ENCODE data around the gene ADAMTS7.
"Not testable (repeated sequence)": the region's sequence is repeated elsewhere in the genome, so short reads cannot be mapped to it uniquely, and the experiment has no call there.

Gene ADAMTS7, protein sequence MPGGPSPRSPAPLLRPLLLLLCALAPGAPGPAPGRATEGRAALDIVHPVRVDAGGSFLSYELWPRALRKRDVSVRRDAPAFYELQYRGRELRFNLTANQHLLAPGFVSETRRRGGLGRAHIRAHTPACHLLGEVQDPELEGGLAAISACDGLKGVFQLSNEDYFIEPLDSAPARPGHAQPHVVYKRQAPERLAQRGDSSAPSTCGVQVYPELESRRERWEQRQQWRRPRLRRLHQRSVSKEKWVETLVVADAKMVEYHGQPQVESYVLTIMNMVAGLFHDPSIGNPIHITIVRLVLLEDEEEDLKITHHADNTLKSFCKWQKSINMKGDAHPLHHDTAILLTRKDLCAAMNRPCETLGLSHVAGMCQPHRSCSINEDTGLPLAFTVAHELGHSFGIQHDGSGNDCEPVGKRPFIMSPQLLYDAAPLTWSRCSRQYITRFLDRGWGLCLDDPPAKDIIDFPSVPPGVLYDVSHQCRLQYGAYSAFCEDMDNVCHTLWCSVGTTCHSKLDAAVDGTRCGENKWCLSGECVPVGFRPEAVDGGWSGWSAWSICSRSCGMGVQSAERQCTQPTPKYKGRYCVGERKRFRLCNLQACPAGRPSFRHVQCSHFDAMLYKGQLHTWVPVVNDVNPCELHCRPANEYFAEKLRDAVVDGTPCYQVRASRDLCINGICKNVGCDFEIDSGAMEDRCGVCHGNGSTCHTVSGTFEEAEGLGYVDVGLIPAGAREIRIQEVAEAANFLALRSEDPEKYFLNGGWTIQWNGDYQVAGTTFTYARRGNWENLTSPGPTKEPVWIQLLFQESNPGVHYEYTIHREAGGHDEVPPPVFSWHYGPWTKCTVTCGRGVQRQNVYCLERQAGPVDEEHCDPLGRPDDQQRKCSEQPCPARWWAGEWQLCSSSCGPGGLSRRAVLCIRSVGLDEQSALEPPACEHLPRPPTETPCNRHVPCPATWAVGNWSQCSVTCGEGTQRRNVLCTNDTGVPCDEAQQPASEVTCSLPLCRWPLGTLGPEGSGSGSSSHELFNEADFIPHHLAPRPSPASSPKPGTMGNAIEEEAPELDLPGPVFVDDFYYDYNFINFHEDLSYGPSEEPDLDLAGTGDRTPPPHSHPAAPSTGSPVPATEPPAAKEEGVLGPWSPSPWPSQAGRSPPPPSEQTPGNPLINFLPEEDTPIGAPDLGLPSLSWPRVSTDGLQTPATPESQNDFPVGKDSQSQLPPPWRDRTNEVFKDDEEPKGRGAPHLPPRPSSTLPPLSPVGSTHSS (N-terminal part only)

DNA sequence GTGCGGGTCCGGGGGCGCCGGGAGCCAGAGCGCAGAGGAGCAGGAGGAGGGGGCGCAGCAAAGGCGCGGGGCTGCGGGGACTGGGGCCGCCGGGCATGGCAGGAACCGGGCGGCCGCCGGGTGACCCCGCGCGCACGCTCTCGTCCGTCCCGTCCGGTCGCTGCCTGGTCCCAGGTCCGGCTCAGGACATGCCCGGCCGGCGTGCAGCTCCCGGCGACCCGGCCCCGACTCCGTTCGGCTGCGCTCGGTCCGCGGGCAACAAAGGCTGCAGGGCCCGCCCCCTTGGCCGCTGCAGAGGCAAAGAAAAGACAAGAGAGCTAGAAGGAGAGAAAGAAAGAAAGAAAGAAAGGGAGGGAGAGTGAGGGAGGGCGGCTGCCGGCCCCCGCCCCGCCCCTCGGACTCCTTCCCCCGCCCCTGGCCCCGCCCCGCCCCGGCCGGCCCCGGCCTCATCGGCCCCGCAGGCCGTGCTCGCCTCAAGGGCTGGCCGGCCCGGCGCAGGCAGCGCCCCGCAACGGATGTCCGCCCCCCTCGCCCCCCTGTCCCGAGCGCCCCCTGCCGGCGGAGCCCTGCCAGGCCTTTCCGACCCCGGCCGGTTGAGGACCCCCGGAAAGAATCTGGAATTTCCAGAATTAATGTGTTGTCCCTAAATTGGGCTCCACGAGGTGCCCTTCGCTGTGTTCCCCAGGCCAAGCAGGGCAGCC, at the start of gene ADAMTS7:
ADAMTS7 (minus strand) TSS at position 341 of the 701 bp plus-strand sequence; CDS start at position 97, 244 bp downstream.
- in situ Hi-C loops (cut with MboI; ENCODE audit: low sequenced_read_pairs) = no loop called here

DNA sequence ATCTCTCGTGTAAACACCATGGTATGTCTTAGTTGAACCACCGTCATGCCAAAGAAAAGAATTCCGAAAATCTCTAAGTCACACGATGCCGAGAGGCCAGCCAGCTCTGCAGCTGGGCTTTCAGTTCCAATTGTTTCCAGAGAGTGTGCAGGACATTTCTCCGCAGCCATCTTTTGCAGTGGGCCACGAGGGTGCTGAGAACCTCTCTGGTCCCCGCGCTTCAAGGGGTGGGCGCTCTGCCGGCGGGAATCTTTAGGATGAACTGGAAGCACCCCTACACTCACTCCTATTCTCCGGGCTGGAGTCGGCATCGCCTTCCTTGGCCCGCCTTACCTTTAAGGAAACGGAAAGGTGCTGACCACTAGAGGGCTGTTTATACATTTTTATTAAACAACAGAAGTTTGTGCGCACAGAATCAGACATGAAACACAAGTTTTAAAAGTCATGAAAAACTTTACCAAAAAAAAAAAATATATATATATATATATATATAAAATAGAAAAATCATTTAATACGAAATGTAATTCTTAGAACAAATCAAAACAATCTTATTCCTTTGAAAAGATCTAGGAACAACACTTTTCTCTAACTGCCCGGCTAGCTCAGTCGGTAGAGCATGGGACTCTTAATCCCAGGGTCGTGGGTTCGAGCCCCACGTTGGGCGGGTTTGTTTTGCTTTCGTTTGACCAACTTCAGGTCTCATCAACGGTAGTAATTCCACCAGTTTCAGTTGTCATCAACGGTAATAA, 48.9 kb upstream of the ADAMTS7 start:
- in situ Hi-C loops (cut with MboI; ENCODE audit: low sequenced_read_pairs) = no loop called here

DNA sequence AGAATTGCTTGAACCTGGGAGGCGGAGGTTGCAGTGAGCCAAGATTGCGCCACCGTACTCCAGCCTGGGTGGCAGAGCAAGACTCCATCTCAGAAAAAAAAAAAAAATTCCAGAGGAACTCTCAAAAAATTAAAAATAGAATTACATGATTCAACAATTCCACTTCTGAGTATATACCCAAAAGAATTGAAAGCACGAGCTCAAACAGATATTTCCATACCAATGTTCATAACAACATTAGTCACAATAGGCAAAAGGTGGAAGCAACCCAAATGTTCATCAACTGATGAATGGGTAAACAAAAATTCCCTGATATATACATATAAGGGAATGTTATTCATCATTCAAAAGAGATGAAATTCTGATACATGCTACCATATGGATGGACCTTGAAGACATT, 44.5 kb upstream of the ADAMTS7 start:
- in situ Hi-C loops (cut with MboI; ENCODE audit: low sequenced_read_pairs) = no loop called here

DNA sequence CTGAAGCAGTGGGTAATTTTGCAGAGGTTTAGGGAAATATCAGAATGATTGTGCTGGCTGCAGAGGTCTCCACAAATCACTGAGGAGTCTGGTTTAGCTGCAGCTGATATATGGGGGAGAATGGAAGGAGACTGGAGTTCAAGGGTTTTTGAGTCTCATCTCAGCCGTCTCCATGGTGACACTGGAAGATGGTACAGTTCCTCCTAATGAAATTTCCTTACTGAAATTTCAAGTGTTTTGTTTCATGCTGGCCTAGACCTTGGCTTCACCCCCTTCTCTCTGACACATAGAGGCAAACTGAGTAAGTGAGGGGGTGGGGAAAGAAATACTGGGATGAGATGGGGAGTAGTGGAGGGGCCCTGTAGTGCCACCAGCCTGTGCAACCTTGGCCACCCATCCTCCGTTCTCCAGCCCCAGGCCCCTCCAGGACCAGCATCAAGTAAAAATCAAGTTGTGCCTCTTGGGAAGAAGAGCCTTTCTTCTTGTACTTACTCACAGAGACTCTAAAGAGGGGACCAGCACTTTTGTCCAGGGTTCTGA, 43.6 kb upstream of the ADAMTS7 start:
- in situ Hi-C loops (cut with MboI; ENCODE audit: low sequenced_read_pairs) = no loop called here

DNA sequence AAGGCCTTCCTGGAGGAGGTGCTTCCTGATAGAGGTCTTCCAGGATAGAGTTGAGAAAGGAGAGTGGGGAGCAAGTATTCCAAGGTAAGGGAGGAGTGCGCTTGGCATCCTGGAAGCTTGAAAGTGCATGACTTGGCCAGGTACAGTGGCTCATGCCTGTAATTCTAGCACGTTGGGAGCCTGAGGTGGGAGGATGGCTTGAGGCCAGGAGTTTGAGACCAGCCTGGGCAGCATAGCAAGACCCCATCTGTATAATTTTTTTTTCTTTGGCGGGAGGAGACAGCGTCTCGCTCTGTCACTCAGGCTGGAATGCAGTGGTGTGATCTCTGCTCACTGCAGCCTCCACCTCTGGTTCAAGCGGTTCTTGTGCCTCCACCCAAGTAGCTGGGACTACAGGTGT, 42.2 kb upstream of the ADAMTS7 start:
- in situ Hi-C loops (cut with MboI; ENCODE audit: low sequenced_read_pairs) = no loop called here

DNA sequence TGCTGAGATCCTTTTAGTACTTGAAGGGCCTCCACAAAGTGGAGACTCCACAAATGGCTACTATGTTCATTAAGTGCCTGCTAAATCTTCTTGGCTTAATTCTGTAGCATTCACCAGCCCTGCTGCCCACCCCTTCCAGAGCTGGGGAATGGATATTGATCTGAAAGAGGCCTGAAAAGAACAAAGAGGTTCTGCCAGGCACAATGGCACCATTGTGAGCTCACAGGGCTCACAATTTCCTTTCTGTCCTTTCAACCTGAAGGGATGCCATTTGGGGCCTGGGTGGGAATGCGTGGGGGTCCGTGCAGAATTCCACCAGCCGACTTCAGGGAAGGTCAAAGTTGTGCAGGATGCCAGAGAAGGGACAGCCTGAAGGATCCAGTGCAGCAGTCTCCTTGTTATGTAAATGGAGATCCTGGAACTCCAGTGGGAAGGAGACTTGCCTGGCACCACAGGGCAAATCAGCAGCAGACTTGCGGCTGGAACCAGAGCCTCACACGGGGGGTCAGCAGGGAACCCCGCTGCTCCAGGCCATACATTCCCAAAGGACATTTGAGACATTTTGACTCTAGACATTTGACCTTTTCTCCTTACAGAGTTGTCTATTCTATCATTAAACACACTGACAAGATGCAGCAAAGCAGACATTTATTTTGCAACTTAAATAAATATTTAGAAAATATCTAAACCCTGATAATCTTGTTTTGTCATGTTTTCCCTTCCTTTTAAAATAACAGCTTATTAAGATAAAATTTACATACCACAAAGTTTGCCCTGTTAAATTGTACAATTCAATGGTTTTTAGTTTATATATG, 39.9 kb upstream of the ADAMTS7 start:
- in situ Hi-C loops (cut with MboI; ENCODE audit: low sequenced_read_pairs) = no loop called here

DNA sequence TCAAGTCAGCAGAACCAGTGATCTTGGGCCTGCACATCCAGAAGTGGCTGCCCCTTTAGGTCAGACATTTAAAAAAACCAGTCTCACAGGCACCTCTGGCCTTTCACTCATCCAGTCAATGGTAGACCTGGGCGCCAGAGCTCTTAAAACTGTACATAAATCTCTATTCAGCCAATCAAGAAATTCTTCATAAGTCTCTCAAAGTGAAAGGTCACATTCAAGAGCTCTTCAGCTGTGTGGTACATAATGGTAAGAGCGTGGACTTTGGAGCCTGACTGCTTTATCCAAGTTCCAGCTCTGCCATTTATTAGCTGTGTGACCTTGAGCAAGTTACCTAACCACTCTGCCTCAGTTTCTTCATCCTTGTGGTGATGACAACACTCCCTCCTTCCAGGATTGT, 39.1 kb upstream of the ADAMTS7 start:
- in situ Hi-C loops (cut with MboI; ENCODE audit: low sequenced_read_pairs) = no loop called here

DNA sequence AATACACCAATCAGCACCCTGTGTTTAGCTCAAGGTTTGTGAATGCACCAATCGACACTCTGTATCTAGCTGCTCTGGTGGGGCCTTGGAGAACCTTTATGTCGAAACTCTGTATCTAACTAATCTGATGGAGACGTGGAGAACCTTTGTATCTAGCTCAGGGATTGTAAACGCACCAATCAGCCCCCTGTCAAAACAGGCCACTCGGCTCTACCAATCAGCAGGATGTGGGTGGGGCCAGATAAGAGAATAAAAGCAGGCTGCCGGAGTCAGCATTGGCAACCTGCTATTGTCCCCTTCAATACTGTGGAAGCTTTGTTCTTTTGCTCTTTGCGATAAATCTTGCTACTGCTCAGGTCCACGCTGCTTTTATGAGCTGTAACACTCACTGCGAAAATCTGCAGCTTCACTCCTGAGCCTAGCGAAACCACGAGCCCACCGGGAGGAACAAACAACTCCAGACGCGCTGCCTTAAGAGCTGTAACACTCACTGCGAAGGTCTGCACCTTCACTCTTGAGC, 36.2 kb upstream of the ADAMTS7 start:
- in situ Hi-C loops (cut with MboI; ENCODE audit: low sequenced_read_pairs) = not testable (repeated sequence)

DNA sequence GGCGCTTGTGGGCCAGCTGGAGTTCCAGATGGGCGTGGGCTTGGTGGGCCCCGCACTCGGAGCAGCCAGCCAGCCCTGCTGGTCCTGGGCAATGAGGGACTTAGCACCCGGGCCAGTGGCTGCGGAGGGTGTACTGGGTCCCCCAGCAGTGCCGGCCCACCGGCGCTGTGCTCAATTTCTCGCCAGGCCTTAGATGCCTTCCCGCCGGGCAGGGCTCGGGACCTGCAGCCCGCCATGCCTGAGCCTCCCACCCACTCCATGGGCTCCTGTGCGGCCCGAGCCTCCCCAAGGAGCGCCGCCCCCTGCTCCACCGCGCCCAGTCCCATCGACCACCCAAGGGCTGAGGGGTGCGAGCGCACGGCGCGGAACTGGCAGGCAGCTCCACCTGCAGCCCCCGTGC, 35.6 kb upstream of the ADAMTS7 start:
- in situ Hi-C loops (cut with MboI; ENCODE audit: low sequenced_read_pairs) = not testable (repeated sequence)

DNA sequence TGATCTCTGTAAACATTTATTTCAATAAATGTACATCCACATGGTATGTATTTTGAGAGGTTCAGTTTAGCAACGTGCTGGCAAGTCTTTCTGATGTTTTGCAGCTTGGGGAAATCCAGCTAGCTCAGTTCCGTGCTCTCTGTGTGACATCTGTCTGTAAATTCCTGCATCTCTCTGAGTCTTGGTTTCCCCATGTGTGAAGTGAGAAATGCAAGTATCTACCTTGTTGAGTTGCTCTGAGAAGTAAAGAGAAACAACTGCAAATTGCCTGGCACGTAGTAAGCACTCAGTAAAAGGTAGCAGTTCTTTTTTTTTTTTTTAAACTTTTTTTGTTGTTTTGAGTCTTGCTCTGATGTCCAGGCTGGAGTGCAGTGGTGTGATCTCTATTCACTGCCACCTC, 31.3 kb upstream of the ADAMTS7 start:
- in situ Hi-C loops (cut with MboI; ENCODE audit: low sequenced_read_pairs) = no loop called here

DNA sequence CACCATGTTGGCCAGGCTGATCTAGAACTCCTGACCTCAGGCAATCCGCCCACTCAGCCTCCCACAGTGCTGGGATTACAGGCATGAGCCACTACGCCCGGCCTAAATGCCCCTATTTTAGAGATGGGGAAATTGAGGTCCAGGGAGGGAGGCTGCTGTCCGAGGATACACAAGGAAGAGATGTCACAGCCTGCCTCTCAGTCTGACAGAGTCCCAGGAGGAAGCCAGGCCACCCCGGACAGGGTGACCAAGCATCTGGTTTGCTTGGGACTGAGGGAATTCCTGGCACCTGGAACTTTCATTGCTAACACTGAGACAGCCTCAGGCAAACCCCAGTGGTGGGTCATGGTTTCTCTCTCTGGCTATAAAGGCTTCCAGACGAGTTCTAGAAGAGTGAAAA, 30.6 kb upstream of the ADAMTS7 start:
- in situ Hi-C loops (cut with MboI; ENCODE audit: low sequenced_read_pairs) = no loop called here

DNA sequence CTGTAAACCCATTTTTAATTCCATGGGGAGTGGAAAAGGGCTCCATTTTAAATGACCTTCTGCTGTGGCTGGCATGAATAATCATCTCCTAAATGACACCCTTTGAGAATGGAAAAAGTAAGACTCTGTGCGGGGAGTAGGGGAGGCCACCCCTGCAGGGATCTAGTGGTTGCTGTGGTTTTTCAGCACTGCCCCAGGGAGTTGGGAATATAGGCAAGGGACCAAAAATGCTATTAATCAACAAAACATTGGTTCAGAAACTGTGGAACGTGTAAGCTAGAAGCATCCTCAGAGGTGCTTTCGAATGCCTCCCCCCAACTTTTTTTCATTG, 30.1 kb upstream of the ADAMTS7 start:
- in situ Hi-C loops (cut with MboI; ENCODE audit: low sequenced_read_pairs) = no loop called here

DNA sequence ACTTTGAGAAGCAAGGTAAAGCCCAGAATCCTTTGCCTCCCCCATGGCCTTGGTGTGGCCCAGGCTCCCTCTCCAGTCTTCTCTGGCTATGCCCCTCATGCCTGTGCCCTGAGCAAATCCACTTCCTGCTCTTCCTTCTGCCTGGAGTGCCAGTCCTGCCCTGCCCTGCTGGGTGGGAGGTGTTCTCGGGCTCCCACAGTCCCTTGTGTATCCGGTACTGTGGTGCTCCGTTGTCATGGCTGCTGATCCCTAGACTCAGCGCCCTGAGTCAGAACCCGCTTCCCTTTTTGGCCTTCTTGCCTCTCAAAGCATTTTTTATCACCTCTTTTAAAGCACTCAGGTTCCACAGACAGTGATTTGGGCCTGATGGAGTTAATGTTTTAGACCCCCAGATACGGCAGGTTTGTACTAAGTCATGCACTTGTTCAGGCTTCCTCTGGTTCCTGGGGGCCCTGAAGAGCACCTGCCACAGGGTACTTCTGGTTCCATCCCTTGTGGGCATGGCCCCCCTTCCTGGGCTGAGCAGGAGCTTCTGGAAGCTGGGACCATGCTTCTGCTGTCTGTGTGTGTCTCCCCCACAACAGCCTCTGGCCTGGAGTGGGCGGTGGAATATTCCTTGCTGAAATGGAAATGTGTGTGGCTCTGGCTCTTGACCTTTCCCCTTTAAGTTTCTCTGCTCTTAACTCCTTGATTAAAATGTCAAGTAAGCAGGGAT, 29.6 kb upstream of the ADAMTS7 start:
- in situ Hi-C loops (cut with MboI; ENCODE audit: low sequenced_read_pairs) = no loop called here

DNA sequence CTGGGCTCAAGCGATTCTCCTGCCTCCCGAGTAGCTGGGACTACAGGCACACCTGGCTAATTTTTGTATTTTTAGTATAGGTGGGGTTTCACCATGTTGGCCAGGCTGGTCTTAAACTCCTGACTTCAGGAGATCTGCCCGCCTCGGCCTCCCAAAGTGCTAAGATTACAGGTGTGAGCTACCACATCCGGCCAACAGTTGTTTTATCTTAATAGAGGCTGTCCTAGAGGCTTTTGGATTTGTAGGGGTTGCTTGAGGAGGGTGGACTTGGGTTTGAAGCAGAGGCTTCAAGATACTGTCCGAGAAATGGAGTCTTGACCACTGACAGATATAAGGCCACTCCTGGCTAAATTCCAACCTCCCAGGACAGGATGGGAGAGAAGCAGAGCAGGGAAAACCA, 27.9 kb upstream of the ADAMTS7 start:
- in situ Hi-C loops (cut with MboI; ENCODE audit: low sequenced_read_pairs) = not testable (repeated sequence)

DNA sequence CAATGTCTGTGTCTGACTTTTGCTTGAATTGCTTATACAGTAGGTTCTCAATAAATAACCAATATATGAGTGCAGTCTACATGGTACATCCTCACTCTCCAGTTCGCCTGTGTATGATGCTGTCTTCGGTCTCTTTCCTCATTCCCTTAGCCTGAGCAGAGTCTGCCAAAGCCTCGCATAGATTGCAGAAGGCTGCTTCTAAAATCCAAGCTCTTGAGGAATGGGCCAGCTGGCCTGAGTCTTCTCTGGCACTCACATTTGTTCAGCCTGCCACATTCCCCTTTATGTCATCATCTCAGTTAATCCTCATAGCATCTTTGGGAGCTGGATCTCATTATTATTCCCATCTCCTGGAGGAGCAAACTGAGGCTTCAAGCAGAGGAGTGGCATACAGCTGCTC, 27.2 kb upstream of the ADAMTS7 start:
- in situ Hi-C loops (cut with MboI; ENCODE audit: low sequenced_read_pairs) = no loop called here

DNA sequence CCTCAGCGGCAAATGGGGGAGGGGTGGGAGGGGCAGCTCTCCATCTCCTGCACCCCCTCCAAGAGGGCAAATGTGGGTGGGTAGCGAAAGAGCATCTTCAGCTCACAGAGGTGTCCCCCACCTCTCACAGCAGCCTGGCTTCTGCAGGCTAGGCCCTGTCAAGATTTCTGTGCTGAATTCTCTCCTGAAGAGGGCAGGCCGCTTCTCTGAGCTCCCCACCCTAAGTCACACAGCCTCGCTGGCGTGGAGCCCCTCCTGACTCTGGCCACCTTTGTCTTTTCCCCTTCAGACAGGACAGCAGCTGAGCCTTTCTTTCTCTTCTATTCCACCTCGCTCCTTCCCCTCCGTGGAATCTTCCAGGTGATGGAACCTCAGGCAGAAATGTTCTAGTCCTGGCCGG, 26.3 kb upstream of the ADAMTS7 start:
- in situ Hi-C loops (cut with MboI; ENCODE audit: low sequenced_read_pairs) = no loop called here

DNA sequence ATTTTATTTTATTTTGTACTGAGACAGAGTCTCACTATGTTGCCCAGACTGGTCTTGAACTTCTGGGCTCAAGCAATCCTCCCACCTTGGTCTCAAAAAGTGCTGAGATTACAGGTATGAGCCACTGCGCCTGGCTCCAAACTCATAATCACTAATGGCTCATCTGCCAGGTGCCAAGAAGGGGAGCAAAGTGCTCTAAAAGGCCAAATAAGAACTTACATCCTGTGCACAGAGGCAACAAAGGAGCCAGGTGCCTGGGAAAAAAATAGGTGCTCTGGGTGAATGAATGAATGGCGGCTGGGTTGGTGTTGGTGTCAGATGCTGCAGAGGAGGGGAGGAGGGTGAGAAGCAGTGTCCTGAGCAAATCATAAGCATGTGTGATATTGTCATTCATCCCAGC, 25.9 kb upstream of the ADAMTS7 start:
- in situ Hi-C loops (cut with MboI; ENCODE audit: low sequenced_read_pairs) = no loop called here

DNA sequence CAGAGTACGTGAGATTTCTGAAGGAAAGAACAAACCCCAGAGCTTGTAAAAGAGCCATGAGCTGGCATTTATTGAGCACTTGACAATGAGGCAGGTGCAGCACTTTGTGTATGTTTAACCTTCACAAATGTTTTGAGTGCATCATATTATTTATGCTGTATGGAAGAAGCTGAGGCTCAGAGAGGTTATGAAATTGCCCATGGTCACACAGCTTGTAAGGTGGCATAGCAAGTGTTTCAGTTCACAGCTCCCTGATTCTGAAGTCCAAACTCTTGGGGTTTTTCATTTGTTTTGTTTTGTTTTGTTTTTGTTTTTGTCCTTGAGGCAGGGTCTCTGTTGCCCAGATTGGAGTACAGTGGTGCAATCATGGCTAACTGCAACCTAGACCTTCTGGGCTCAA, 25.1 kb upstream of the ADAMTS7 start:
- in situ Hi-C loops (cut with MboI; ENCODE audit: low sequenced_read_pairs) = no loop called here

All from HL-60/S4 (cell line).